Epidermal melanocyte (primary cell): ENCODE measurements around the gene FGB.
"Not testable (repeated sequence)": the region's sequence is repeated elsewhere in the genome, so short reads cannot be mapped to it uniquely, and the experiment has no call there.

Experiments
- DNase-seq: peaks from one replicate; pipeline ENCODE4 v3.0.0; 2011; ENCODE audit warnings: low spot score; ENCODE audit not compliant: insufficient read length

FGB gene

GRCh38 chr4:154595807-154596206 is 33.0 kb downstream of the FGB start:
- DNase-seq = no peak

DNA sequence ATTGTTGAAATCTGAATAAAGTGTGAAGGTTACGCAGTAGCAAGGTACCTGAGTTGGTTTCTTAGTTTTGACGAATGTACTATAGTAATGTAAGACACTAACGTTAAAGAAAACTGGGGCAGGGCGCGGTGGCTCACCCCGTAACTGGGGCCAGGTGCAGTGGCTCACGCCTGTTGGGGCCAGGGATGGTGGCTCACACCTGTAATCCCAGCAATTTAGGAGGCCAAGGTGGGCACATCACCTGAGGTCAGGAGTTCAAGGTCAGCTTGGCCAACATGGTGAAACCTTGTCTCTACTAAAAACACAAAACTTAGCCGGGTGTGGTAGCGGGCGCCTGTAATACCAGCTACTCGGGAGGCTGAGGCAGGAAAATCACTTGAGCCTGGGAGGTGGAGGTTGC is 34.5 kb downstream of the FGB start:
- DNase-seq = not testable (repeated sequence)

DNA sequence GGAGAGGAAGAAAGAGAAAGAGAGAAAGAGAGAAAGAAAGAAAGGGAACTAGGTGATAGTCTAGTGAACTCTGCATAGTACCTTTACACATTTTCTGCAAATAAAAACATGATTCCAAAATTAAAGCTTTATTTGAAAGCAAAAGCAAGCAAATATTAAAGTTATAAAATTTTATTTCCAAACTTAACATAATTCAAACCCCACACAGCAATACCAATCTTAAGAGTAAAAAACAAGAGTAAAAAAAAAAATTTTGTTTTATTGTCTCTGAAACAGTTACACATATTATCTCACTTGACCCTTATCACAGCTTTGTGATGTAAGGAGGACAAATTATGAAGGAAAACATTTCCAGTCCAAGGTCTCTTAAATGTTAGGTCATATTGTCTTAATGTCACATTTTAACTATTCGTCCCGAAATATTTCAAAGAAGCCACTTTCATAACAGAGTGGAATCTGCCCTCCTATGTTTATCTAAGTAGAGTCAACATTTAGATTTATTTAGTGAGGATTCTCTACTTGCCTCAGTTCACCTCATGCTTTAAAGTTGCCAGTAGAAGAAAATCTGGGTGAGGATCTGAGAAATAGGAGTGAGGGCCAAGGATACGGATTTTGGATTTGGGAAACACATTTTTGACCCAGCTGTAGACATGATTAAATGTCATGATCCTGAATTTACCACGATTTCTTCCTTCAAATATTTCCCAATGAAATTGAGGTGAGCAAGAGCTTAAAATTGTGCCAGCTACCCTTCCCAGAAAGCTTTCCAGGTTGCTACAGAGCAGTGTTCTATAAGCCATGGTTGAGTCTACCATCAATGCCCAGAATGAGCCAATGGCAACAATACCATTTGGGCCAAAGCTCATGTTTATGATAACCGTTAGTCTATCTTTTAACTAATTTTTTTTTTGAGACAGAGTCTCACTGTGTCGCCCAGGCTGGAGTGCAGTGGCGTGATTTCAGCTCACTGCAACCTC is 35.3 kb downstream of the FGB start:
- no peak for DNase-seq

DNA sequence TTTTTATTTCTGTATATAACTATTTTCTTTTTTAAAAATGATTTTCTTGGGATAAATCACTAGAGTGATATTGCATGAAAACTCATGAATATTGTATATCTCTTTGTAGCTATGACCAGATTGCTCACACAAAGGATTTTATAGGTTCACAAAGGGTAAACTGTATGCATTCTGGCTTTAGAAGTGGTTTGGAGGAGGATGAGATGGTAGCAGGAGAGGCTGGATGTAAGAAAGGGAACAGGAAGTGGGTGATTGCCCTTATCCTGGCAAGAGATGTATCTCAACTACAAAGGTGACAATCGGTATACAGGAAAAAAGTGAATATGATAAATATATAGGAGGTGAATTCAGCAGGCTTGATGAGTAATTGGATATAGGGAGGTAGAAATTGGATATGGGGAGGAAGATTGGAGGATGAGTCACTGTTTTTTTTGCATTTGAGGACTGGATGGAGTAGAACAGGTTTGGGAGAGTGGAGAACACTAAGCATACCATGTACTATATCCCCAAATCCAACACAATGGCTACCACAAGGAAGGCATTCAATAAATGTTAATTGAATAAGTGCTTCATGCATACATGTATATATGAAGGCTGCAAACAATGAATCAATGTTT is 39.7 kb downstream of the FGB start:
- DNase-seq = no peak

DNA sequence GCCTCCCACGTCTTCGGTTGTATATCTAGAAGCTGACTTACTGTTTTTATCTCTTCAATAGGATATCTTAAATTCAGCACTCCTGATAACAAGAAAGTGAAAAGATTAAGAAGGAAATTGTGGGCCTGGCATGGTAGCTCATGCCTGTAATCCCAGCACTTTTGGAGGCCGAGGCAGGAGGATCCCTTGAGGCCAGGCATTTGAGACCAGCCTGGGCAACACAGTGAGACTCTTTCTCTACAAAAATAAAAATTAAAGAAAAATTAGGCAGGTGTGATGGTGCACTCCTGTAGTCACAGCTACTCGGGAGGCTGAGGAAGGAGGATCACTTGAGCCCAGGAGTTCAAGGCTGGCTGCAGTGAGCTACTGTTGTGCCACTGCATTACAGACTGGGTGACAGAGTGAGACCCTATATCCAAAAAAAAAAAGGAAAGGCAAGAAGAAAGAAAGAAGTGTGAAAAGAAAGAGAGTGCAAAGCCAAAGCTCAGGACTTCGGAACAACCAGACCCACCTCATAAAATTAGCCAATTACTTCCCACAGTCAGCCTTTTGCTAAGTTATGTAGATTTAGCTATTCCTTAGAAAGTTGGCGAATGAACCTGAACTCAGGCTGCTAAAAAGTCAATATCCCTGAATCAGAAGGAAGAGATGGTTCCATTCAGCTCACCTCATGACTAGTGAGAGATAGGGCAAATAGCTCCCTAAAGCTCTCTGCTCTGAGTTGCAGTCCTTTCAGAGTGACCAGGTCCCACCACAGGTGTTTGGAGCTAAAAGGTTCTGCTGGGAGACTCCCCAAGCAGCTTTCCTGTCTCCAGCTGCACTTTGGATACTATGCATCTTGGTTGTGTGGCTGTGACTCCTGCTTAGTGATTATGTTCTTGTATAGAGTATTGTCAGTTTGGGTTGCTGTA is 40.5 kb downstream of the FGB start:
- no peak for DNase-seq

- no peak for DNase-seq
Measured at GRCh38 chr4:154604696-154605200, 41.9 kb downstream of the FGB start.

DNA sequence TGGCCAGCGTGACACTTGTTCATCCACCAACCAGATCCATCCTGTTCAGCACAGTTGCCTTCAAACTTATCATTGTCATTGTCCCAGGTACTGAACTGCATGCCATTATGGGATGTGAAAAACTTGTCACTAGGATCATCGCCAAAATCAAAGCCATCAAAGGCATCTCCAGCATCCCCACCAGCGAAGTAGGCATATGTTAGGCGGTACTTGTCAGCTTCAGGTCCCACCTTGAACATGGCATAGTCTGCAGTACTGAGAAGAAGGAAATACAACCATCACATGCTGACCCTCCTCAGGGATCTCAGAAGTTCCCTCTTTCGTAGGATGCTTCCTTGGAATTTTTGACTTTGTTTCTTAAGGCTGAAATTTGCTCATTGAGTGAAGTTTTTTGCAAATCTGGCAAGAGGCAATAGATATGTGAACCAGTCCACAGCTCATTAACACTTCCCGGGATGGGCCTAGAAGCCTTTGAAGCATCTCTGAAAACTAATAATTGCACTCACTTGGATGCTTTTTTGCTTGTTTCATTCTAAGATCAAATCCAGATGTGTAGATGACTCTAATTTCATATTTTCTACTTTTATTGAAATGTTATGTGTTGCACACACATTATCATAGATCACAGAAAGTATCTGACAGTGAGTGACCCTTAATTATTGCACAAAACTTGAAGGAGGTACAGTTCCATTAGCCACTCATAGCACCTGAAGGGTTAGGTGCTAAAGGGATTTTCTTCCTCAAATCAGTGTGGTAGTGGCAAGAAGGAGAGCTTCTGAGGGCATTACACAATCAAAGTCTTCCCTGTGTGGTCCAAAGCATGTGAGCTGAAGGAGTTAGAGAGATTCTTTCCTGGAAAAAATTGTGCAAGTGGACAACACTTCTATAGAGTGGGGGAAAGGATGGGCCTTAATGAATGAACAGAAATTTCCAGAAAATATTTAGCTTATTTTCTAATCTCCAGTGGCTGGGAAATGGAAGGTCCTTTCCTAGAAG is 44.2 kb downstream of the FGB start:
- no peak for DNase-seq

DNA sequence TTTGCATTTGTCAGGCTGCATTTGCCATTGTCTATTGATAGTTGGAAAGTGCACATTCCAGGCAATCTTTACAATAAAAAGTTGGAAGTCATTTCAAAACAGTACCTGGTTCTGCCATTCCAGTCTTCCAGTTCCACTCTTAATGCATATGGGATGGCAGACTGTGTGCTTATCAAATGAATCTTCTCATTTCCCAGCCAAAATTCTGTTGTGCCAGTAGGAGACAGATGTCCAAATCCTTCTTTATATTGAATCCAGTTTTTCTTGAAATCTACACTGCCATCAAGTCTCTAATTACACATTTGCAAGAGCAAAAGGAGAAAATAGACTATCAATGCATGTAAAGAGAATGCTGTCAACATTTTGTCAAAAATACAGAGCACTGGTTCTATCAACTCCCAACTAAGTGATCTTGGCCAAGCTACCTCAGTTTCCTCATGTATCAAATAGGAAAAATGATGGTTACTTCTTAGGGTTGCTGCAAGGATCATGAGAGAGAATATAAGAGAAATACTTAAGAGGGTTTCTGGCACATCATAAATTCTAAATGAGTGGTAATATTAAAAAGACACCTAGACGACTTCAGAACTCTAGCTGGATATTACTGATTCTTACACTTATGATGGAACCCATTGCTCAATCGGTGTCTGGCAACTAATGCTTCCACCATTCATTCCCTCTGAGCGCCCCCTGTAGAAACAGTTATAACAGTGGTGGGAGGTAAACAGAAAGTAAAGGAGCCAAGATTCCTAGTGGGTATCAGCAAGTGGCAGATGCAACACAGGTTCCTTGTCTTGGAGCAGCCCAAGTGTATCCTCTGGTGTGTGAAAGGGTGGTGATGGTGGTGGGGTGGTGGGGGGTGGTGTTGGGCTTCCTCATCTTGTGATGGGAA is 45.8 kb downstream of the FGB start:
- DNase-seq = no peak

GRCh38 chr4:154609532-154609931 is 46.7 kb downstream of the FGB start:
- no peak for DNase-seq

DNA sequence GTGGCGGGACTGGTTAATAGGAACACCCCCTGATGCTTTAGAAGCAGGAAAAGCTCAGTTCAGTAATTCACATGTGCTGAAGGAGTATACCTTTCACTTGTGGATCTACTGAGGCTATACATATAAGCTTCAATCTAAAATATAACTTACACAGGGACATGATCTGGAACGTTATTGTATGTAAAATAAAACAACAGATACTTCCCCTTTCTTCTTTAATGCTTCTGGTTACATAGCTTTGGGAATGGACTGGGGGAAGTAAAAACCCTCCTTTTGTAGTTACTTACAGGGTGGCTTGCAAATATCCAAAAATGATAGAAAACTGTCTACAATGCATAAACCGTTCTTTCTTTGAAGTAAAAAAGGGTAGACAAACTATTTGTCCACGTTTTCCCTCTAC is 47.8 kb downstream of the FGB start:
- no peak for DNase-seq

DNA sequence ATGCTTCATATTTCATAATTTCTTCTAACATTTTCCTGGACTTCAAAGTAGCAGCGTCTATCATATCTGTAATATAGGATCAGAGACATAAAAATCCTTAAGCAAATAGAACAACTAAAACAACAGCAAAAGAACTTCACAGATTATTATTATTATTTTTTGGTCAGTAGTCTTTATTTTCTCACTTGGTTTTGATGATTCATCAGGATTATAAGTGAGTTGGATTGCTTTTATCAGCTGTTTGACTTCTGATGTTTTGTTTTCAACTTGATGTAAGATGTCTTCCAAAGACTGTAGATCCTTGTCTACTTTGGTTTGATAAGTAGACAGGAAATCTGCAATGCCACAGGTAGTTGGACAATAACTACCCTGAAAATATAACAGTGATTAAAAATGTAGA is 49.0 kb downstream of the FGB start:
- DNase-seq = no peak

DNA sequence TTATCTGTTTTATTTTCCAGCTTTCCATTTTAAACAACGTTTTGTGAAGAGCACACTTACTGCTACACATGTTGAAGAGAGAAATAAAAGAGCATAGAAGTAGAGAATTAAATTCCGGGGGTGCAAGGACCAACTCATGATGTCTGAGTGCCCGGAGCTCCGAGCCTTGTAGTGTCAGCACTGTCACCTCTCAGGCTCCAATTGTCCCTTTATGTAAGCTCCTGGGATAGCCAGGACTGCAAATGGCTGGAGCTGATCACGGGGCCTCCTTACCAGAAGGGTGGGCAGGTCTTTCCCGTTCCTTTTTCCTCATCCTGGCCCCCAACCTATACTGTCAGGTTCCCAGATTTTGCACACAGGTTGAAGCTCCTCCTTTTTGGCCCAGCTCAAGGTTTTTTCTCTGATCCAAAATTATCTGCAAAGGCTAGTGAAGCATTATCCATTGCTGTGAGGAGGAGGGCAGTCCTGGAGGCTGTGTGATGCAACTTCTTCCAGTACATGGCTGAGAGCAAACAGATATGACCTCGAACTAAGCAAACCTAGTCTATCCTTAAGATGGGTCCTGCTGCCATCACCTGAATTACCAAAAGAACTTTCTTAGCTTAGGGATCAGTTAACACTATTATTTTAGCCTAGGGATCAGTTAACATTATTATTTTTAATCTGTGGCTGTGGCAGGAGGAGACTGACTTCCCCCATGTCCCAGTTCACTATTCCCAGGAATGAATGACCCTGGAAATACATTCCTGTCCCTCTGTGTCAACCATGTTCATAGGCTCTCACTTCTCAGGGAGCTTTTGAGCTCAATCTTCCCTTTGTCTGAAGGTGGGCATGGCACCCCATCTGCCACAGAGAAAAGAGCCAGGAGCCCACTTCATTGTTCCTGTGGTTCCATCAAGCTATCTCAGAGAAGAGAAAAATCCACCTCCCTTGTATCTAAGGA is 49.9 kb downstream of the FGB start, which contains the start of gene FGG:
FGG (minus strand) TSS at position 185 of the 943 bp plus-strand sequence; CDS start at position 138, 47 bp downstream.
- DNase-seq = no peak

GRCh38 chr4:154614306-154614705 is 51.5 kb downstream of the FGB start:
- DNase-seq = no peak

GRCh38 chr4:154615211-154615610 is 52.4 kb downstream of the FGB start:
- DNase-seq = no peak

- no peak for DNase-seq
Measured at GRCh38 chr4:154616287-154616686, 53.5 kb downstream of the FGB start.

- no peak for DNase-seq
Measured at GRCh38 chr4:154616731-154617130, 53.9 kb downstream of the FGB start.

DNA sequence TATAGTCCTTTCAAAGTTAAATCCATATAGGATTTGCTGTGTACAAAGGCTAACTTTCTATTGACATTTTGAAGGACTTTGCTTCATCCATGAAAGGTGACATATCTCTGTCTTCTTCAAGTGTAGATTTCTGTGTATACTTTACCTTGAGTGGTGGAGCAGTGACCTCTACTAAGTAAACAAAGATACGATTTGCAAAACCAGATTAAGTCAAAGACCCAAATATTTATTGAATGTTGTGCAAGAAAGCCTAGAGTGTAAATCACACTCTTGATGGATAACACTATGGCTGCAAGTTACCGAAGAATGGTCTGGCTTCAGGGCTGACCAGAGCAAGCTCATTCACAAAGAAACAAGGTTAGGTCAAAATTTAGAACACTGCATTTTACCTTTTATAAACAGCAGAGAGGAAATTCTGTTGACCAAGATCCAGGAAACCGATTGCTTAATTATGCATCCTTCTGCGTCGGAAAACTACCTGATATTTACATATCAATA is 55.1 kb downstream of the FGB start:
- no peak for DNase-seq
